Suprapubic skin (tissue), 4 donors: Measurements from ENCODE around the gene FKBP2.

Experiments
- CTCF ChIP-seq, 2 donors: fragments of 200-600 bp in 1 of 2; fragments of 450-650 bp in 1 of 2; sonication (generic) in 1 of 2; IDR thresholded peaks; one replicate each; pipeline ENCODE4 v1.5.1; 2016 to 2019; ENCODE audit warnings: antibody characterized with exemption in 2 of 2, mild to moderate bottlenecking in 1 of 2, moderate library complexity in 1 of 2
- EP300 ChIP-seq: sonication (generic); formaldehyde crosslinking; IDR thresholded peaks from one replicate; pipeline ENCODE4 v1.6.1; 2017; ENCODE audit warnings: antibody characterized with exemption
- POLR2A ChIP-seq, 2 donors: fragments of 450-650 bp; IDR thresholded peaks; one replicate each; pipeline ENCODE4 v1.6.1; 2017; ENCODE audit warnings: antibody characterized with exemption in 2 of 2, mild to moderate bottlenecking in 2 of 2, moderate library complexity in 2 of 2
- POLR2AphosphoS5 ChIP-seq, 3 donors: sonication (generic); formaldehyde crosslinking; IDR thresholded peaks; one replicate each; pipeline ENCODE4 v1.6.1; 2017; ENCODE audit warnings: antibody characterized with exemption in 3 of 3

- TF ChIP-seq POLR2A (IDR thresholded peaks at IDR 0.05) (no peak), CTCF (IDR thresholded peaks at IDR 0.05) (no peak), EP300 (no peak), POLR2AphosphoS5 (IDR thresholded peaks at IDR 0.05) (no peak)
Measured at GRCh38 chr11:64210301-64211020, 30.4 kb upstream of the FKBP2 start.
